Thyroid gland (tissue), 4 donors: ENCODE data around the gene NCDN. TPM values are rescaled to one million over a fixed set of nuclear protein-coding genes. Genes with fewer than 3 reads are reported as not detected.
"Not testable (repeated sequence)": the region's sequence is repeated elsewhere in the genome, so short reads cannot be mapped to it uniquely, and the experiment has no call there.

Experiments
- DNase-seq, 2 donors: peaks; one replicate each; pipeline ENCODE4 v3.0.0-alpha.2; 2019
- H3K27ac ChIP-seq, 3 donors: fragments of 200-600 bp; sonication (generic); 1 replicate in 2 of 3; 2 replicates in 1 of 3; pipeline ENCODE4 v1.5.1; 2016 to 2019; ENCODE audit warnings: mild to moderate bottlenecking in 1 of 3, moderate library complexity in 1 of 3
- H3K27me3 ChIP-seq: fragments of 200-600 bp; sonication (generic); one replicate; pipeline ENCODE4 v1.5.1; 2019
- H3K36me3 ChIP-seq, 2 donors: fragments of 200-600 bp; sonication (generic); one replicate each; pipeline ENCODE4 v1.5.1; 2016 to 2019
- H3K4me1 ChIP-seq, 2 donors: fragments of 200-600 bp; sonication (generic); one replicate each; pipeline ENCODE4 v1.5.1; 2017 to 2019
- H3K4me3 ChIP-seq, 3 donors: fragments of 200-600 bp; sonication (generic); replicated peaks in 1 of 3; 1 replicate in 2 of 3; 2 replicates in 1 of 3; pipeline ENCODE4 v1.5.1; 2016; ENCODE audit warnings: mild to moderate bottlenecking in 1 of 3
- H3K9me3 ChIP-seq: fragments of 200-600 bp; sonication (generic); one replicate; pipeline ENCODE4 v1.5.1; 2017
- CTCF ChIP-seq, 6 experiments: fragments of 200-600 bp in 3 of 6; fragments of 450-650 bp in 3 of 6; sonication (generic) in 3 of 6; IDR thresholded peaks; one replicate each; pipeline ENCODE4 v1.5.1; 2016 to 2019; ENCODE audit warnings: antibody characterized with exemption in 6 of 6, mild to moderate bottlenecking in 2 of 6, inconsistent platforms in 1 of 6, moderate library complexity in 1 of 6
- POLR2A ChIP-seq, 2 donors: fragments of 450-650 bp; IDR thresholded peaks; one replicate each; pipeline ENCODE4 v1.6.1; 2017; ENCODE audit warnings: antibody characterized with exemption in 2 of 2, mild to moderate bottlenecking in 2 of 2, moderate library complexity in 1 of 2
- WGBS, 2 donors: methylation state at CpG; one replicate each; pipeline ENCODE4 v1.1.5; 2017; 5-methylcytosine and 5-hydroxymethylcytosine counted together
- intact Hi-C: fragments of 100-400 bp; cut with DNase I; formaldehyde crosslinking; loops from one replicate; pipeline ENCODE4 v1.15.1; 2023
- total RNA-seq, 4 donors: library from RNA; depleted of rRNA; stranded (reverse); fragments of >200 nt; gene quantifications; one replicate each; pipeline ENCODE4 v1.2.3, GENCODE V29; 2016

NCDN gene
- total RNA-seq, 4 donors from 2014 or later = 16.1 to 32.0 (median 26.9) TPM

GRCh38 chr1:35574125-35574654 is 16.6 kb downstream of the NCDN start:
- H3K4me1 ChIP-seq = peaks cover 13 to 26% of the 10 kb centered on the region in 2 donors
- intact Hi-C loops = no loop called here
- H3K27me3 ChIP-seq = peaks cover 16% of the 10 kb centered on the region
- no peak for TF ChIP-seq POLR2A (IDR thresholded peaks at IDR 0.05)
- no peak for TF ChIP-seq CTCF (IDR thresholded peaks at IDR 0.05)
- H3K4me3 ChIP-seq = peak overlapping the region in 1 of 3 donors; percentile 25
- no peak overlapping the region for H3K27ac ChIP-seq
- no peaks in the 10 kb centered on the region for H3K9me3 ChIP-seq
- H3K36me3 ChIP-seq = no peaks in the 10 kb centered on the region
- WGBS, 2 donors = 60 to 78% methylated on average over 8 to 10 of the region's 48 CpGs
- no peak for DNase-seq

GRCh38 chr1:35574655-35575415 is 17.2 kb downstream of the NCDN start:
- no peak overlapping the region for H3K27ac ChIP-seq
- 84 to 88% methylated on average over 22 to 30 of the region's 30 CpGs for WGBS, 2 donors
- no peak for TF ChIP-seq CTCF (IDR thresholded peaks at IDR 0.05)
- H3K36me3 ChIP-seq = no peaks in the 10 kb centered on the region
- H3K4me3 ChIP-seq = no peak overlapping the region
- peaks cover 13 to 26% of the 10 kb centered on the region in 2 donors for H3K4me1 ChIP-seq
- H3K9me3 ChIP-seq = no peaks in the 10 kb centered on the region
- intact Hi-C loops = no loop called here
- H3K27me3 ChIP-seq = peaks cover 16% of the 10 kb centered on the region
- DNase-seq = no peak

- WGBS, 2 donors = 95 to 98% methylated on average over 5 of the region's 5 CpGs
- no peak for TF ChIP-seq CTCF (IDR thresholded peaks at IDR 0.05)
- no peak for TF ChIP-seq POLR2A (IDR thresholded peaks at IDR 0.05)
- intact Hi-C loops = no loop called here
- Histone ChIP-seq H3K4me3 (no peak overlapping the region), H3K27ac (no peak overlapping the region), H3K4me1 (peaks cover 13 to 26% of the 10 kb centered on the region in 2 donors), H3K27me3 (peaks cover 16% of the 10 kb centered on the region), H3K9me3 (no peaks in the 10 kb centered on the region), H3K36me3 (no peaks in the 10 kb centered on the region)
- no peak for DNase-seq
Measured at GRCh38 chr1:35575416-35575958, 17.9 kb downstream of the NCDN start.

GRCh38 chr1:35576061-35576765 is 18.6 kb downstream of the NCDN start:
- Histone ChIP-seq H3K27ac (no peak overlapping the region), H3K36me3 (no peaks in the 10 kb centered on the region), H3K4me1 (peaks cover 13 to 26% of the 10 kb centered on the region in 2 donors), H3K4me3 (no peak overlapping the region), H3K27me3 (peaks cover 16% of the 10 kb centered on the region), H3K9me3 (no peaks in the 10 kb centered on the region)
- DNase-seq = no peak
- WGBS, 2 donors = 72% methylated on average over 10 of the region's 10 CpGs
- TF ChIP-seq CTCF (IDR thresholded peaks at IDR 0.05) = no peak
- no peak for TF ChIP-seq POLR2A (IDR thresholded peaks at IDR 0.05)
- intact Hi-C loops = no loop called here

- DNase-seq, intact Hi-C loops, H3K27ac ChIP-seq, H3K36me3 ChIP-seq, H3K9me3 ChIP-seq: not testable (repeated sequence)
- Histone ChIP-seq H3K4me1 (peaks cover 13 to 26% of the 10 kb centered on the region in 2 donors), H3K4me3 (peak overlapping the region in 1 of 3 donors; percentile 28), H3K27me3 (peaks cover 16% of the 10 kb centered on the region)
- 32 to 69% methylated on average over 2 to 14 of the region's 37 CpGs for WGBS, 2 donors
Measured at GRCh38 chr1:35576766-35577070, 19.1 kb downstream of the NCDN start.
